Activated T-cell treated with anti-CD3 and anti-CD28 coated beads, Interleukin-2, amount 50 U/mL, for 1 hour (primary cell): ENCODE results near the gene TMEM270.
"Not testable (repeated sequence)": the region's sequence is repeated elsewhere in the genome, so short reads cannot be mapped to it uniquely, and the experiment has no call there.

Experiments
- DNase-seq: peaks from one replicate; pipeline ENCODE4 v3.0.0-alpha.2; 2020

The TMEM270 gene

DNA sequence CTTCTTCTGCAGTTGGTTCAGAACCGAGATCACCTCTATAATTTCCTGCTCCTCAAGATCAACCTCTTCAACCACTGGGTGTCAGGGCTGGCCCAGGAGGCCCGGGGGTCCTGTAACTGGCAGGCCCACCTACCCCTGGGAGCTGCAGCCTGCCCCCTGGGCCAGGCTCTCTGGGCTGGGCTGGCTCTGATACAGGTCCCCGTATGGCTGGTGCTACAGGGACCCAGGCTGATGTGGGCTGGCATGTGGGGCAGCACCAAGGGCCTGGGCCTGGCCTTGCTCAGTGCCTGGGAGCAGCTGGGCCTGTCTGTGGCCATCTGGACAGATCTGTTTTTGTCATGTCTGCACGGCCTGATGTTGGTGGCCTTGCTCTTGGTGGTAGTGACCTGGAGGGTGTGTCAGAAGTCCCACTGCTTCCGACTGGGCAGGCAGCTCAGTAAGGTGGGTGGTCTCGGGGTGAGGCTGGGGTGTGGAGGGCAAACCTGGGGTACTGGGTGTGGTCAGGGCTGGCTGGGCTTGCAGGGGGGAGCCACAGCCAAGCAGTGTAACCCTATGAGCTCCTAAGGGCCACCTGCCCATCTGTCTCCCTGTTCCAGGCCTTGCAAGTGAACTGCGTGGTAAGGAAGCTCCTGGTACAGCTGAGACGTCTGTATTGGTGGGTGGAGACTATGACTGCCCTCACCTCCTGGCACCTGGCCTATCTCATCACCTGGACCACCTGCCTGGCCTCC is 4.2 kb downstream of the TMEM270 start:
- DNase-seq = no peak

- DNase-seq = no peak
These were observed 4.9 kb downstream of the TMEM270 start for GRCh38 chr7:73865738-73866445.

DNA sequence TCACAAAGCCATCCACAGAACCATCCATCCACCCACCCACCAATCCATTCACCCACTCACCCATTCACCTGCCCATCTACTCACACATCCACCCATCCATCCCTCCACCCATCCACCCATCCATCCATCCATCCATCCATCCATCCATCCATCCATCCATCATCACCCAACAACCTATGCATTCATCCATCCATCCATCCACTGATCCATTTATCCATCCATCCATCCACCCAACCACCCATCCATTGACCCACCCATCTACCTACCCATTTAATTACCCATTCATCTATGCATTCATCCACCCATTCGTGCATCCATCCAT is 5.4 kb downstream of the TMEM270 start:
- DNase-seq = no peak

GRCh38 chr7:73869011-73869798 is 8.2 kb downstream of the TMEM270 start:
- no peak for DNase-seq

DNA sequence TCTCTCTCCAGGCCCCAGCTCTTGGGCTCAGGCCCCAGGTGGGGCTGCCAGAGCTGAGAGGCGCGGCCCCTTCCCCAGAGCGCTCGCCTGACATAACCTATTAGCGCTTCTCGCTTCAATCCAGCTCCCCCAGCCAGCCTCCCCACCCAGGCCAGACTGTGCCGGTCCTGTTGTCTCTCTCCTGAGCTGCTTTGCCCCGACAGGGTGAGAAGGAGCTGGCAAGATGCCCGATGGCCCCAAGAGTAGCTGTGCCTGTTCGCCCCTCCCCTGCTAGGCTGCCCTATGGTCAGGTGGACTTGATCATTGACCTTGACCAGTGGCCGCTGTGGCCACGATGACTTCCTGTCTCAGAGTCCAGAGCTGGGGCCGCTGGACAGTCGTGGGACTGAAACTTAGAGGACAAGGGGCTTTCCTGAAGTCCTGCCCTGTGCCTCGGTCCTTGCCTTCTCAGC is 9.1 kb downstream of the TMEM270 start:
- no peak for DNase-seq

DNA sequence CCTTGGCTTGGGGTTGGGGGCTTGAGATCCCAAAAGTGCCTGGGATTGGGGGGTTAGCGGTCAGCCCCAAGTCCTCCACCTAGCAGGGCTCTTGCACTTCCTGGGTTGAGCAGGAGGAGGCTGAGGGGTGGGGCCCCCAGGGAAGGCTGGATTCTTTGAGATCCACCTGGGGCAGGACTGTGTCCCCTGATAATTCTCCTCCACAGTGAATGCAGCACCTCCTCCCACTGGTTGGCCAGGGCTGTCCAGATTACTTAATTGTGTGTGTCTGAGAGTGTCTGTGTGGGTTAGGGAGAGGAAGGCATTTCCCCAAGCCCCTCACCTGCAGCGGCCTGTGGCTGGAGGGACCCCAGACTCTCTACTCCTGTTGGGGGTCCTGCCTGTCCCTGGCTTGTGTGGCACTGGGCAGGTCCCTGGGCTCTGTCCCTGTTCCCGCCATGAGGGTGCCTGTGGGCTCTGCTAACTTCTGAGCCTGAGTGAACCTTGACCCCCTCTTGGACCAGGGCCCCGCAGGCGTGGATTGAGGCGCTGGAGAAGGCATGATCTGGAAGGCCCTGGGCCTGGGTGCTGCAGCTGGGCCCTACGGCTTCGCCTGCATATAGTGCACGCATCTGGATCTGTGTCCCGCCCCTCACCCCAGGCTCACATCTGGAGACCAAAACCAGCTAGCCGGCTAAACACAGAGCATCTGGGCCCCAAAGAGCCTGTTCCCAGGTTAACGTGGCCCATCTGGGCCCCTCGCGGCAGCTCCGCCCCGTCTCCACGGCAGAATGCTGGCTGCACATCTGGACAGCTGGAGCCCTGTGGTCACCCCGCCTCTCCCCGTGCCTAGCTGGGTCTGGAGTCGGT is 10.4 kb downstream of the TMEM270 start:
- DNase-seq = no peak

GRCh38 chr7:73872056-73872908 is 11.3 kb downstream of the TMEM270 start:
- DNase-seq = no peak

GRCh38 chr7:73876361-73876760 is 15.4 kb downstream of the TMEM270 start:
- no peak for DNase-seq

- DNase-seq = no peak
These were observed 16.0 kb downstream of the TMEM270 start for GRCh38 chr7:73876973-73877372.

- no peak for DNase-seq
These were observed 19.2 kb downstream of the TMEM270 start for GRCh38 chr7:73879977-73880681.

DNA sequence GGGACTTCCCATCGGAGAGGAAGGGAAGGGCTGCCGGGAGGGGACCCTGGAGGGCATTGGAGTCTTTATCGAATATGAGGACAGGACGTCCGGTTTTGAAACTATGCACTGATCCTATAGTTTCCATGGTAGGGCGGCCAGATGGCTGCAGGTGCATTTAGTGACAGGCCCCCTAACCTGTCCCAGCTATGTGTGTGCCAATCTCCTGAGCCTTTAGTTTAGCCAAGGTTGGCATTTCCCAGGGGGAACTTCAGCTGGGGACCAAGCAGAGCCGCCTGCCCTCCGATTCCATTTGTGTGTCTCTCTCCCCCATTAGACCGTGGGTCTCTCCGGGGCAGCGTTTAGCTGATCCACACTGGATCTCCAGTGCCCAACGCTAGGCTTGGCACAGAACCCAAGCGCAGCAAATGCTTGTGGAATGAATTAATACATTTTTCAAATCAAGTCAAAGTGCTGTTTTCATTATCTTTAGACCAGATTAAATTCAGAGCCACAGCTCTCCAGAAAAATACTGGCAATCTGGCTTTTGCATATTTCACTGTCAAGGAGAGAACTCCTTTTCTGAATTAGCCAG is 19.9 kb downstream of the TMEM270 start:
- DNase-seq = no peak

DNA sequence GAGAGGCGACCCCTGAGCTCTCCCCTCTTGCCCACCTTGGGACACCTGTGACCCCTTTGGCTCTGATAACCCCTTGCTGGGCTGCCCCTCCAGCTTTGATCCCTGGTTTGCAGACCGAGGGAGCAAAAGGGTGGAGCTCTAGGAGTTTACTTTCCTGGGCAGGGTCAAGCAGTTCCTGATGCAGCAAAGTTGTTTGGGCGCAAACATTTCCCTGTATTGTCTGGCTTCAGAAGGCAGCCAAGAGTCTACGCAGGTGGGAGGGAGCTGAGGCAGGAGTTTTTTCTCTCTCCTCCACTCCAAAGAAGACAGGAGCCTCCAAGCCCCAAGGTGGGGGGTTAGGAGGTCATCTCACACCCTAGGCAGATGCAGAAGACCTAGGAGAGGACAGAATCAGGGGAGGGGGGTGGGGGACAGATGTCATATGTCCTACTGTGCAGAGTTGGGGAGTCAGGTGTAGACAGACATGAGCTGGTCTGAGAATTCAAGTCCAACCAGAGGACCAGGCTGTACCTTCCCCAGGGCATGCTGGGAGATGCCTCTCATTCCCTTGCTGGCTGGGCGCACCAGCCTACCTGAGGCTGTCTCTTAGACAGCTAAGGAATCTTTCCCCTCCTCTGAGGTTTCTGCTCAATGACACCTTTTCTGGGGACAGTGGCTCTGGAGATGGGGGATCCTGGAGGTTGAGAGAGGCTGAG is 20.5 kb downstream of the TMEM270 start:
- no peak for DNase-seq

DNA sequence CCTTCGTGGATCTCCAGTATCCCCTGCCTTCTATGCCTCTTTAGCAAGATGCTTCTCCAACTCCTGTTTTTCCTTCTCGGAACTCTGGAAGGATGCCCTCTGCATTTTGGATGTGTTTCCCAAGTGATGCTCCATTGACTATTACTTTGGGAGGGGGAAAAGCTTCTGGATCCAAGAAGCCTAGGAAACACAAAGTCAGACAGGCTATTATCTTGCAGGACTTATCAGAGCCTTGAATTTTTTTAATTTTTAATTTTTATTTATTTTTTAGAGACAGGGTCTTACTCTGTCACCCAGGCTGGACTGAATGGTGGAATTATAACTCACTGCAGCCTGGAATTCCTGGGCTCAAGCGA is 21.1 kb downstream of the TMEM270 start:
- no peak for DNase-seq

GRCh38 chr7:73884867-73885422 is 24.0 kb downstream of the TMEM270 start:
- DNase-seq = not testable (repeated sequence)

- DNase-seq = no peak
These were observed 24.5 kb downstream of the TMEM270 start for GRCh38 chr7:73885433-73885974.

DNA sequence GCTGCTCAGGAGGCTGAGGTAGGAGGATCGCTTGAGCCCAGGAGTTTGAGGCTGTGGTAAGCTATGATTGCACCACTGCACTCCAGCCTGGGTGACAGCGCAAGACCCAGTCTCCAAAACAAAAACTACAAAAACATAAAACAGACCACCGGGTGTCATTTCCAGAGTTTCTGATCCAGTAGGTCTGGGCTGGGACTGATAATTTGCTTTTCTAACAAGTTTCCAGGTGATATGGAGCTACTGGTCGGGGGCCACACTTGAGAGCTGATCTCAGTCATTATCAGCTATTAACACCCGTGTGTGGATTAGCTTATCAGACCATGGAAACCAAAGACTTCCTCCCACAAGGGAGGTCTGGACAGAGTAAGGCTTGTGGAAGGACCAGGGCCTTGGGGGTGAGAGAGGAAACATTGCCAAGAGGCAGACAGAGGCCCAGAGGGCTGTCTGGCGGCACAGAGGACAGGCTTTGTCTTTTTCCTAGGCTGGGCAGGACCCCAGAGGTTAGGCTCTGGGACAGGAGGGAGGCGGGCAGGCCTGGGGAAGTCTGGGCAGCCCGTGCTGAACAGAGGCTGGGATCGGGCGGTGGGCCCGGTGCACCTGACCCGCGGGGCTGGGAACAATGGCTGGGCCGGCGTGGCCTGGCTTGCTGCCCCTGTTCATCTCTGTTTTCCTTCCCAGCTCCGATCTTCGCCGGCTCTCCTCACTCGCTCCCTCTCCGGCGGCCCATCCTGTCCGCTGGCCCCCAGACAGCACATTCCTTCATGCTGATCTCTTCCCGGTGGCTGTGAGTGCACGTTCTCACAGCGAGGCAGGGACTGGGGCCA is 25.2 kb downstream of the TMEM270 start:
- no peak for DNase-seq

GRCh38 chr7:73887762-73888161 is 26.8 kb downstream of the TMEM270 start:
- DNase-seq = no peak

DNA sequence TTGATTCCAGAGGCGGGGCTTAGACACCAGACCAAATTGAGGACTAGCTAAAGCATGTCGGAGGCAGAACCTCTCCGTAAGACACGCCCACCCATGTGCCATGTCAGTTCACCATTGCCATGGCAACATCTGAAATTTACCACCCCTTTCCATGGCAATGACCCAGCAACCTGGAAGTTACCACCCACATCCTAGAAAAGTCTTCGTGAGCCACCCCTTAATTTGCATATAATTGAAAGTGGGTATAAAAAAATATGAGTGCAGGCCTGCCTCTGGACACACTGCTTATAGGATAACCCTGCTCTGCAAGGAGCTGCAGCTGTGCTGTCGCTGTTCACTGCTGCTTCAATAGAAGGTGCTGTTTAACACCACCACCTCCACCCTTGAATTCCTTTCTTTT is 28.0 kb downstream of the TMEM270 start:
- DNase-seq = no peak
